GM18526 (cell line): ENCODE data around the gene VPS18.

ENCODE experiments used
- POLR2A ChIP-seq: IDR thresholded peaks from 3 replicates; pipeline ENCODE4 v1.6.1; 2011; ENCODE audit not compliant: insufficient read length; ENCODE audit errors: extremely low read depth

VPS18 gene

GRCh38 chr15:40859206-40859851, 34.9 kb upstream of the VPS18 start:
- TF ChIP-seq POLR2A = no peak

GRCh38 chr15:40863660-40864270, 30.5 kb upstream of the VPS18 start:
- TF ChIP-seq POLR2A = no peak

DNA sequence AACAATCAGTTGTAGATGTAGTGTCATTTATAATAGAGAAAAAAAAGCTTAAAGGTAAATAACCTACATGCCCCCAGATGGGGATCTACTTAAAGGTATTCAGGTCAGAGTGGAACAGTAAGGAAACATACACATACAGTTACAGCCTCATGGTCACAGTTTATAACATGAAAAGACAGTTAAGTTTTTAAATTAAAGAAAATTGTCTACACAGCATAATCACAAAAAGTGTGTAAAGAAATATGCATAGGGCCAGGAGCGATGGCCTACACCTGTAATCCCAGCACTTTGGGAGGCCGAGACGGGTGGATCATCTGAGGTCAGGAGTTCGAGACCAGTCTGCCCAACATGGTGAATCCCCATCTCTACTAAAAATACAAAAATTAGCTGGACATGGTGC, 27.1 kb upstream of the VPS18 start:
- TF ChIP-seq POLR2A = no peak

DNA sequence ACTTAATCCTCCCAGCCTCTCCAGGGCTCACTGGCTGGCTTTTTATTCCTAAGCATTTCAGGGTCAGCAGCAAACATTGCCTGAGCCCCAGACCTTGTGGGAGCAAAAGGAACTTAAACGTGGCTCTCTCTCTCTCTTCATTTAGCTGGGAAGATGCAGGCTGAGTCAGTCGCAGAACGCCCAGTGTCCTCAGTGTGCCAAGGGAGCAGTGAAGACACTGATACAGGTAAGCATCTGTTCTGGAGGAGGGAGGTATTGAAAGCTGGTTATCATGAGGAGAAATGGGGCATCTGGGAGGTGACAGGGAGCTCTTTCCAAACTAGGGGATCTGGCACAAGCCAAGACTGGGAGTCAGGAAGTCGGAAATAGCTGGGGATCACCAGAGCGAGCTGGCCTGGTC, 24.6 kb upstream of the VPS18 start:
- TF ChIP-seq POLR2A = no peak

GRCh38 chr15:40870716-40871115, 23.5 kb upstream of the VPS18 start:
- no peak for TF ChIP-seq POLR2A

DNA sequence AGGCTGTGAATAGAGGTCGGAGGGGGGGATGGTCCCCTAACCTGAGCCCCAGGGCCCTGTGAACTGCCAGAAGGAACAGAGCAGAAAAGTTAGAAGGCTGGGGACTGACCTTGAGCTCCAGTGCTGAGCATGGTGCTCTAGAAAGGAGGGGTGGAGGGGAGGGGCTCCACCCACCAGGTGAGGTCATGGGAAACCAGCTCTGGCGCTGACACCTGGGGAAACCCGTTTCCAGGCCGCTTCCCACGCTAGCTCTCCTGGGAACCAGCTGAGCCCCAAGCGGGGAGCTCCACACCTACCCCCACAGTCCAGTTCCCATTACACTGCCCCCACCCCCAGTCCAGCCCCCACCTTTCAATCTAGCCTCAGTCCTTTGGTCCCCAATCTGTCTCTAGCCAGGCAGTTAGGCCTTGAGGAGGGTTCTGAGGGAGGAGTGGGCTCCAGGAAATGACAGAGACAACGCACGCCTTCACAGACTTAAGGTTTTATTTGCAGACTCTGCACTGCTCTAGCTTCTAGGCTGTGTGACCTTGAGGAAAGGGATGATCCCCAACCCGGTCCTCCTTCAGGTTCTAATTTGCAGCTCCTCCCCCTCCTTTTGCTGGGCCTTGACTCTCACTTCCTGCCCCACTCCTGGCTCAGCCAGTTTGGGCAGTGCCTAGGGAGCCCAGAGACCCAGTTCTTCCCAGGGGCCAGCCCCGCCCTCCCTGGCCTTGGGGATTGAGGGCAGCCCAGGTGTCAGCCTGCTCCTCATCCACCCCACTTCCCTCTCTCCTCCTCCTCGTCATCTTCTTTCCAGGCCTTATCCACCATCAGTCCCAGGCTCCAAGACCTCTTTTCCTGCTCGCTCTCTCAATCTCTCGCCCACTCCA, 22.3 kb upstream of the VPS18 start:
- TF ChIP-seq POLR2A = no peak

DNA sequence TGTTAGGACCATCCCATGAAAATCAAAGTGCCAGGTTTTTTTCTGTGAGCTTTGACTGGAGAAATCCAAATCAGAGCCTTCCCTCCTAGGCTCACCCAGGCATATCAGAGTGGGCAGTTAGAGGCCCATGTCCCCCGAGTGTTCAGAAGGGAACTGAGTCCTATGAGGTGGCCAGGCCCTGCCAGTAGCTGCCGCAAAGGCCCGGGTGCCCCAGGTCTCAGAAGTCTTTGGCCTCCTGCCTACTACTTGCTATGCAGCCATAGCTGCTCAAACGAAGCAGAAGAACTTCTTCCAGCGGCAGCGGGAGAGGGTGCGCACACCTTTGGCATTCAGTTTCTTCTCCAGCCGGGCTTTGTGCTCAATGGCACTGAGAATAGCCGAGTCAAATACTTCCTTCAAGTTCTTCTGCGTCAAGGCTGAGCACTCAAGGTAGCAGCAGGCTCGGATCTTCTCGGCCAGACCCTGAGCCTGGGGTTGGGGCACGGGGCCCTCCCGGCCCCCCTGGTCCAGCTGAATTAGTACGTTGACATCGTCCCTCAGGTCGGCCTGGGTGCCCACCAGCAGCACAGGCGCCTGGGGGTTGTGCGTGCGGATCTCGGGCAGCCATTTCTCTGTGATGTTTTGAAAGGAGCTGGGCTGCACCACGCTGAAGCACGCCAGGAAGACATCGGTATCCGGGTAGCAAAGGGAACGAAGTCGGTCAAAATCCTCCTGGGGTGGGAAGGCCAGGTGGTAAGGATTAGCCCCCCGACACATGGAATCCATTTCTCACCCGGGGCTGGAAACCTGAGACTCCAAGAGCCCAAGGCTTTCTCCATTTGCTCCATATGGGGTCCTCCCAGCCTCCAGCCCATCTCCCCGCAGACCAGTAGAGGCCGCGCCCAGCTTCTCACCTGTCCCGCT, 21.2 kb upstream of the VPS18 start:
- no peak for TF ChIP-seq POLR2A

DNA sequence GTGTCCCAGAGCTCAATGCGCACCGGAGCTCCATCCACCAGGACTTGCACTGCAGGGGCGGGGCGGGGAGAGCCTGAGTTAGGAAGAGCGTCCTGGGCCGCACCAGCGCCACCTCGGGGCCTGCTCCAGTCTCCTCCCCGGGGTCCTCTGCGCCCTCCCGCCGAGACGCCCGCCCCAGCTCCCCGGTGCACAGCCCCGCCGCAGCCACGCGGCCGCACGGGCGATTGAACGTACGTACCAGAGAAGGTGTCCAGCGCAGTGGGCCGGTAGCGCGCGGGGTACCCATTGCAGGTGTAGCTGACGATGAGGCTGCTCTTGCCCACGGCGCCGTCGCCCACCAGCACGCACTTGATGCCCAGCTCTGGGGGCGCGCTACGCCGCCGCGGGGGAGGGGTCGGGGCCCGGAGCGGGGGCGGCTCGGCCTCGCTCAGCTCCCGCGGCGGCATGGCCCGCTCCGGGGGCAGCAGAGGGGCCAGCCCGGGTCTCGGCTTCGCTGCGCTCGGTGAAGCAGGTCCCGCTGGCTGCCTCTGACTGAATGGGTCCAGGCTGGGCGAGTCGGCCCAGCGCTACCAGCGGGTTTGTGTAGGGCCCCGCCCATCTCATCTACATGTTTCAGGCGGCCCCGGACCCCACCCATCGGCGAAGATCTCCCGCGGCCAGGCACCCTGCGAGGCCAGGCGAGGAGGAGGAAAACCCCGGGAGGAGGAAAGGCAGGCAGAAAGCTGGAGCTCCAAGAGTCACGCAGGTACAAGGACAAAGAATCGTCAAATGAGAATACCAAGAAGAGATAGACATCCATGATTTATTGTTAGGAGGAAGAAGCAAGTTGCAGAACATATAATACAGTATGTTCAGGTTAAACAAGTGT, 20.3 kb upstream of the VPS18 start, which contains the start of gene RHOV:
Gene RHOV, minus strand, starts transcription at position 541 of the 868 bp plus-strand sequence. Its CDS starts 95 bp downstream, at position 446.
- TF ChIP-seq POLR2A = peak; percentile 57

GRCh38 chr15:40875991-40876730, 18.1 kb upstream of the VPS18 start:
- no peak for TF ChIP-seq POLR2A

DNA sequence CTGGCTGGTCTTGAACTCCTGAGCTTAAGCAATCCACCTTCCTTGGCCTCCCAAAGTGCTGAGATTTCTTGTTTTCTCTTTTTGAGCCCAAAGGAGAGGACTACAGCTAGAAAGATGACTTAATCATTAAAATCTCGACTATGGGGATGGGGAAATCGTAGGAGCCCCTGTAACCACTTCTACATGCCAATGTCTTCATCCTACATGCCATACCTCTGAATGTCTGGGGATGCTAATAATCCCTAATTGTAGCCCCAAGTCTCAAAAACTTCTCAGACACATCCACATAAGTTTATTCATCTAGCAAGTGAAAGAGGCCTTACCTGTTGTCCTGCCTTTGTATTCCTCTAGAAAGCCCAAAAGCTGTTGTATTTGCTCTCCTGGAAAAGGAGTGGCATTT, 16.6 kb upstream of the VPS18 start:
- TF ChIP-seq POLR2A = no peak

- TF ChIP-seq POLR2A = no peak
Measured at GRCh38 chr15:40878785-40879184, 15.5 kb upstream of the VPS18 start.

DNA sequence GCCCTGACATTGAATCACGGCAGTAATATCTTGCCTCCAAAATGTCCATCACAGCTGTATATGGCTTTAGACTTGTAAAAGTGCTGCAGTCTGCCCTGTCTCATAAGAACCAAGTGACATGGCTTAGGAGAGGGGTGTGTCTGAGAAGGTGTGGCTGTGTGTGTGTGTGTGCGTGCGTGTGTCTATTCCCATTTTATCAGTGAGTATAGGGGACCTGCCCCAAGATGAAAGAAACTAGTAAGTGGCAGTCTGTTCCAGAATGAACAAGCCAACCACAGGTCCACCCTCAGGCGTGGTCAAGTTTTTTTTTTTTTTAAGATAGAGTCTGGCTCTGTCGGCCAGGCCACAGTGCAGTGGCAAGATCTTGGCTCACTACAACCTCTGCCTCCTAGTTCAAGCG, 14.6 kb upstream of the VPS18 start:
- no peak for TF ChIP-seq POLR2A

GRCh38 chr15:40881351-40881750, 12.9 kb upstream of the VPS18 start:
- no peak for TF ChIP-seq POLR2A
